GM13976 (cell line): Measurements from ENCODE around the gene ZBED2.

Experiments used
- DNase-seq: peaks from one replicate; pipeline ENCODE4 v3.0.0; 2012; ENCODE audit warnings: low spot score
- in situ Hi-C: fragments of 300-500 bp; cut with MboI; formaldehyde crosslinking; loops from one replicate; pipeline ENCODE4 v1.12.0; 2022; ENCODE audit warnings: low sequenced_read_pairs, mixed read lengths, inconsistent platforms; ENCODE audit not compliant: unreplicated experiment
- TF ChIP-seq, protein P1 (sequence below): IDR thresholded peaks from 2 replicates; pipeline ENCODE4 v1.5.1; 2012; ENCODE audit warnings: borderline replicate concordance, mild to moderate bottlenecking; ENCODE audit not compliant: insufficient read depth; ENCODE audit errors: extremely low read depth, missing control alignments, control extremely low read depth

Gene ZBED2

DNA sequence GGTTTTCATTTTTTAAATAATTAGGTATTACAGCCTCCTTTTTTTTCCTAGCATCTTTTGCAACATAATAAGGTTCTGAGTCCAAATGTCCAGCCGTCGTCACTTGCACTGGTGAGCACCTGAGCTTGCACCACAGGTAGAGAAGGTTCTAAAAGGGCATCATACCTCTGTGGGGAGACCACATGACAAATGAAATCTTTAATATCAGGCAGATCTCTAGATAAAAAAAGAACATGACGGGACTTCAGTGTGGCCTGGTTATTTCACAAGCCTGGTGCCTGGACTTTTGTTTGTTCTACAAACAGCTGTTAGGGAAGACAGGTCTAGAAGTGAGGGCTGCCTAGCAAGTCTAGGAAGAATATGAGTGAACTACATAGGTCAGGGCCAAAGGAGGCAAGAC lies 3.6 kb downstream of the ZBED2 start:
- TF ChIP-seq, protein P1, sequence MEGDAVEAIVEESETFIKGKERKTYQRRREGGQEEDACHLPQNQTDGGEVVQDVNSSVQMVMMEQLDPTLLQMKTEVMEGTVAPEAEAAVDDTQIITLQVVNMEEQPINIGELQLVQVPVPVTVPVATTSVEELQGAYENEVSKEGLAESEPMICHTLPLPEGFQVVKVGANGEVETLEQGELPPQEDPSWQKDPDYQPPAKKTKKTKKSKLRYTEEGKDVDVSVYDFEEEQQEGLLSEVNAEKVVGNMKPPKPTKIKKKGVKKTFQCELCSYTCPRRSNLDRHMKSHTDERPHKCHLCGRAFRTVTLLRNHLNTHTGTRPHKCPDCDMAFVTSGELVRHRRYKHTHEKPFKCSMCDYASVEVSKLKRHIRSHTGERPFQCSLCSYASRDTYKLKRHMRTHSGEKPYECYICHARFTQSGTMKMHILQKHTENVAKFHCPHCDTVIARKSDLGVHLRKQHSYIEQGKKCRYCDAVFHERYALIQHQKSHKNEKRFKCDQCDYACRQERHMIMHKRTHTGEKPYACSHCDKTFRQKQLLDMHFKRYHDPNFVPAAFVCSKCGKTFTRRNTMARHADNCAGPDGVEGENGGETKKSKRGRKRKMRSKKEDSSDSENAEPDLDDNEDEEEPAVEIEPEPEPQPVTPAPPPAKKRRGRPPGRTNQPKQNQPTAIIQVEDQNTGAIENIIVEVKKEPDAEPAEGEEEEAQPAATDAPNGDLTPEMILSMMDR, result no peak
- in situ Hi-C loops, result no loop called here
- DNase-seq, result no peak

DNA sequence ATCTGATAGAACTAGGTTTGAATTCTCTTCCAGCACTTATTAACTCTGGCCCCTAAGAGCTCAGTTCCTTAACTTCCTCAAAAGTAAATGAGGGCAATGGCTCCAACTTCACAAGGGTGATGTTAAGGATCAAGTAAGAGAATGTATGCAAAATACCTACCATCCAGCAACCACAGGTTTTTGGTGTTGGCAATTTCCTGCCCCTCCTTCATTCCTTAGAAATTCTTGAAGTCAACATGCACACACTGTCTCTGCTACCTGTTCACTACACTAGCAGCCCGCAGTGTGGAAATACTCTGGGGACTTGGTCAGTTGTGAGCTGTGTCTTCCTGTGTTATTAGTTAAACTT lies 5.0 kb downstream of the ZBED2 start:
- in situ Hi-C loops, result no loop called here
- TF ChIP-seq, protein P1, result no peak
- DNase-seq, result no peak

GRCh38 chr3:111589303-111590142 lies 5.6 kb downstream of the ZBED2 start:
- TF ChIP-seq, protein P1, result no peak
- in situ Hi-C loops, result no loop called here
- DNase-seq, result no peak

DNA sequence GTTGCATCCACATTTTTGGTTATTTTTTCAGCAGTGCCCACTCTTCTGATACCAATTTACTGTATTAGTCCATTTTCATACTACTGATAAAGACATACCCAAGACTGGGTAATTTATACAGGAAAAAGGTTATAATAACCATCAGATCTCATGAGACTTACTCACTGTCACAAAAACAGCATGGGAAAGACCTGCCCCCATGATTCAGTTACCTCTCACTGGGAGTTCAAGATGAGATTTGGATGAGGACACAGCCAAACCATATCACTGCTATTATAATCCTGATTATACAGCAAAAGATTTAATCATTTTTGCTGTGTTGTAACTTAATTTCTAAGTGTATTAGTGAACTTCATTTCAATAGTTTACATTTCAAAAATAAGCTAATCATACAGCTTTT lies 6.6 kb downstream of the ZBED2 start:
- DNase-seq, result no peak
- TF ChIP-seq, protein P1, result no peak
- in situ Hi-C loops, result no loop called here

DNA sequence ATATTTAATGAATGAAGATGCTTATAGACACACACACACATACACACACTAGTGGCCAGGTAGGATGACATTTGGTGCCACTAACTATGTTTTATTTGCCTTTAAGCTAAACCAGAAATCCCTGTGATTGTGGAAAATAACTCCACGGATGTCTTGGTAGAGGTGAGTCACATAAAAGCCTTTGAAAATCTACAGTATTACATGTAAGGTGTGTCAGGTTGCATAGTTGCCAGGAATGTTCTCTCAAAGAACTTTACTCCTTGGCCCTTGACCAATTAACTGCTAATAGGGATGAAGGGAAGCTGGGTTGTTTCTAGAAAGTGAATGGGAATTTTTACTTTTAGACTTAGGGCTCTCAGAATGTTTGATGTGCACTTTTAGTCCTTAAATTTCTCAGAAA lies 9.9 kb downstream of the ZBED2 start:
- TF ChIP-seq, protein P1, result no peak
- in situ Hi-C loops, result no loop called here
- no peak for DNase-seq

DNA sequence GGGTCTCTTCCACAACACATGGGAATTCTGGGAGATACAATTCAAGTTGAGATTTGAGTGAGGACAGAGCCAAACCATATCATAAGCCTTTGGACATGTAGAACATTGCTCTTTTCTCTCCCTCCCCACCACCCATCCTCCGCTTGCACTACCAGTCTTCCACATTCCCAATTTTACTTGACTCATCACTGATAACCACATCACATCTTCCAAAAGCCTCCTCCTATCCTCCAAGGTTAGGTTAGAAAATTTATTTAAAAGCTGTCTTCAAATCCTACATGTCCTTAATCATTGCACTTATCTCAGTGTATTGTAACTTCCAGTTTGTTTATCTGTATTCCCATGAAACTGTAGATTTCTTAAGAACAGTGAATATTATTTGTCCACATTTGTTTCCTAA lies 10.4 kb downstream of the ZBED2 start:
- TF ChIP-seq, protein P1, result no peak
- no peak for DNase-seq
- in situ Hi-C loops, result no loop called here
